Natural killer cell treated with Interleukin-12 subunit alpha and Interleukin-12 subunit beta and Interleukin-15 and Interleukin-18, amount 100 ng/mL, for 72 hours (primary cell): ENCODE data around the gene KMT2A. TPM values are rescaled to one million over a fixed set of nuclear protein-coding genes. Genes with fewer than 3 reads are reported as not detected.
"Not testable (repeated sequence)": the region's sequence is repeated elsewhere in the genome, so short reads cannot be mapped to it uniquely, and the experiment has no call there.

Source experiments
- ATAC-seq, 2 donors: fragments of 150-1000 bp; cut with Tn5 transposase in 1 of 2; sonication (Bioruptor Pico), chemical (Tn5 transposase) in 1 of 2; 2 replicates each; pipeline ENCODE4 v1.10.0; 2021
- DNase-seq: peaks from one replicate; pipeline ENCODE4 v3.0.0; 2022; ENCODE audit warnings: low spot score
- H3K27ac Mint-ChIP-seq, 2 donors: 1 replicate in 1 of 2; 2 replicates in 1 of 2; pipeline ENCODE4 v1.8.0; 2022; ENCODE audit warnings: mixed read lengths in 2 of 2, mild to moderate bottlenecking in 1 of 2, moderate library complexity in 1 of 2
- H3K27me3 Mint-ChIP-seq, 2 donors: 1 replicate in 1 of 2; 2 replicates in 1 of 2; pipeline ENCODE4 v1.8.0; 2022; ENCODE audit warnings: mixed read lengths in 2 of 2
- H3K36me3 Mint-ChIP-seq: one replicate; pipeline ENCODE4 v1.8.0; 2022; ENCODE audit warnings: mixed read lengths
- H3K4me1 Mint-ChIP-seq, 2 donors: 1 replicate in 1 of 2; 2 replicates in 1 of 2; pipeline ENCODE4 v1.8.0; 2022; ENCODE audit warnings: low read depth in 2 of 2, mixed read lengths in 2 of 2, mild to moderate bottlenecking in 1 of 2
- H3K4me3 Mint-ChIP-seq: one replicate; pipeline ENCODE4 v1.8.0; 2022; ENCODE audit warnings: mixed read lengths
- H3K9me3 Mint-ChIP-seq: 2 replicates; pipeline ENCODE4 v1.8.0; 2022; ENCODE audit warnings: mixed read lengths
- total RNA-seq, 2 donors: library from RNA; stranded (reverse); gene quantifications; one replicate each; pipeline ENCODE4 v1.2.3, GENCODE V29; 2022

The KMT2A gene
- total RNA-seq, result 100 to 1,000 TPM; 145 to 202 TPM

DNA sequence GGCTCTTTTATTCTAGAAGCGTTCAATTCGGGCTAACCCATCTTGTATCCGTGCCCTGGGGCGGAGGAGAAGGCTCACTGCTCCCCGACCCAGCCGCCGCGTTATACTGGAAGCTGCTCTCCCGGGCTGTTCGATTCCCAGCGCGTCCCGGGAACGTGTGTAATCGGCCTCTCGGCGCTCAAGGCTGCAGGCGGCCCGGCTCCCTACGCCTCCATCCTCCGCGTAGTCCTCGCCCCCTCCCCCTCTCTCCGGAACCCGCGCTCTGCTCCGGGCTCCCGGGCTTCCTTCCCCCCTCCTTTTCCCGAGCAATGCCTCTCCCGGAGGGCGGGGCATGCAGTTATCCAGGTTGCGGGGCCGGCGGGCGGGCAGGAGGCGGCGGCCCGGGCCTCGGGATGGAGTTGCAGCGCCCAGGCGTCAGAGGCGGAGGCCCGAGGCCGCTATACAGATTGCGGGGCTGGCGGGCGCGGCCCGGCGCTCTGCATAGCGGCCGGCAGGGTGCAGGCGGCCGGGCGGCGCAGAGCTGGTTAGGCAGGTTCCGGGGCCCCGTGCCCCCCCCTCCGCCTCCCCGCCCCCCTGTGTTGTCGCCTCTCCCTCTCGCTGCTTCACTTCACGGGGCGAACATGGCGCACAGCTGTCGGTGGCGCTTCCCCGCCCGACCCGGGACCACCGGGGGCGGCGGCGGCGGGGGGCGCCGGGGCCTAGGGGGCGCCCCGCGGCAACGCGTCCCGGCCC lies at the start of gene KMT2A:
TSS of gene KMT2A (plus strand) at position 600 of the 732 bp plus-strand sequence. CDS start at position 621, 21 bp downstream.
- Mint-ChIP-seq H3K4me3 (peak within 1 kb of the TSS; percentile 87), H3K9me3 (no peaks in the 10 kb centered on the region), H3K36me3 (no peaks in the 10 kb centered on the region), H3K27ac (peak within 1 kb of the TSS; percentile 84 to 97), H3K4me1 (peaks cover 38 to 42% of the 10 kb centered on the region in 2 donors), H3K27me3 (no peaks in the 10 kb centered on the region)
- ATAC-seq (peak; percentile 88 to 91), DNase-seq (peak; percentile 96)

DNA sequence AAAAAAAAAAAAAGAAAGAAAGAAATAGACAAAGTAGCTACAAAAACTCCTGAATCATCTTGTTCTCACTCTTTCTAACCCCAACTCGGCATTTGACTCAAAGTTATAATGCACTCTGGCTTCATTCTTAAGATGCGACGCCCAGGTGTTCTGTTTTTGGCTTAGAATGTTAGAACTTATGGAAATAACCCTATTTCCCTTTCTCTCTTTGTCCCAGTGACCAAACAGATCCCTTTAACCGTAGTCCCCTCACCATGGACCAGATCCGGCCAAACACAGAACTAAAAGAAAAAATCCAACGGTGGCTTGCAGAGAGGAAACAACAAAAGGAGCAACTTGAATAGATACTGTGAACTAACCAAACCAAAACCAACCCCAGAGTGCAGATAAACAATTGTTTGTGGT lies 40.2 kb upstream of the KMT2A start:
- Mint-ChIP-seq H3K27me3 (no peaks in the 10 kb centered on the region), H3K27ac (peak overlapping the region; percentile 76 to 89), H3K4me3 (peak overlapping the region; percentile 48), H3K4me1 (peaks cover 18 to 30% of the 10 kb centered on the region in 2 donors), H3K36me3 (peaks cover 26% of the 10 kb centered on the region), H3K9me3 (no peaks in the 10 kb centered on the region)
- ATAC-seq, result peak in 1 of 2 donors; percentile 31
- no peak for DNase-seq

DNA sequence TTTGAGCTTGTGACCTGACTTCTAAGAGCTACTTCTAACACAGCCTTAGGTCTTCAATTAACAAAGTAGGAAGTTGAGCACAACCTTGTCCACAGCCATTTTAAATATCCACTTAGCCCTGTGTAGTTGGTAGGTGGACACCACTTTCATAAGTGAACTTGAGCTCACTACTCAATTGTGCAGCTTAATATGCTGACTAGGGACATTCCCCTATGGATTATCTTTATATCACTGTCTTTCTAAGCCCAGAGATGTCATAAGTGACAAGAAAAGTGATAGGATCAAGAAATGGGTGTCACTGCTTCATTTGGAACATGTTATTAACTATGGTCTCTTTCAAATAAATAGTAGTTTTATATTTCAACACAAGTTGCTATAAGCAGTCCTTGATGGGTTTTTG lies 38.8 kb upstream of the KMT2A start:
- peaks cover 25 to 36% of the 10 kb centered on the region in 2 donors for H3K4me1 Mint-ChIP-seq
- no peak for DNase-seq
- ATAC-seq, result no peak
- H3K36me3 Mint-ChIP-seq, result peaks cover 29% of the 10 kb centered on the region
- H3K27me3 Mint-ChIP-seq, result no peaks in the 10 kb centered on the region
- H3K4me3 Mint-ChIP-seq, result no peak overlapping the region
- no peaks in the 10 kb centered on the region for H3K9me3 Mint-ChIP-seq
- peak overlapping the region; percentile 76 to 89 for H3K27ac Mint-ChIP-seq

DNA sequence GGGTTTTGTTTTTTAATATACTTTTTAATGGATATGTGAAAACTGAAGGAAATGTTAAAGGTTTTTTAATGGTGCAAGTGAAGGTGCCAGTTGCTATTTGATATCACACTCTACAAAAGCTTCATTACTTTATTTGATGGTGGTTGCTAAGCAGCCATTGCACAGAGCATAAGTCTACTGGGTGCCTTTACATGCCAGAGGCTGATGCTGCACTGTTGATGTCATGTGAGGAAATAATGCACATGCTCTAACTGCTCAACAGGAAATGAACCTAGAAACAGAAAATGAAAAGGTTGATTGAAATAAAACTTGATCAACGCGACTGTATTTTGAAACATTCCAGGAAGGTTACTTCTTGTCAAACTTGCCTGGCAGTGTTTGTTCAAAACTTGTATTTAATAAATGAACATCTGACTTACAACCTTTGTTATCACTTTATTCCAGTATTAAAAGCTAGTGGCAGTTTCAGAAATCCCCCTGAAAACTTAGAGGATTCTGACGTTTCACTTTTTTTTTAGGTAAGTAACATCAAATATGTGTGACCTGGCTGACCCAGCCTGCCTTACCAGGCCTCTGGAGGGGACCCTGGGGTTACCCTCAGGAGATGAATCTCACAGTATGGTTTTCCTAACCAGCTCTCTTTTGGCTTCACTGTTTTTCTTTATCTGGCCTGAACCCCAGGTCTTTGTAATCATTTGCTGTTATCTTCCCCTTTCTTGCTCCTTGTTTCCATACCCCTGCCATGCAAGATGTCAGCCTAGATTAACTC lies 37.3 kb upstream of the KMT2A start:
- peak overlapping the region; percentile 91 for H3K4me3 Mint-ChIP-seq
- H3K27ac Mint-ChIP-seq, result peak overlapping the region; percentile 89 to 98
- DNase-seq (no peak), ATAC-seq (peak; percentile 60 to 83)
- H3K9me3 Mint-ChIP-seq, result no peaks in the 10 kb centered on the region
- H3K4me1 Mint-ChIP-seq, result peaks cover 29 to 43% of the 10 kb centered on the region in 2 donors
- peaks cover 26% of the 10 kb centered on the region for H3K36me3 Mint-ChIP-seq
- H3K27me3 Mint-ChIP-seq, result no peaks in the 10 kb centered on the region

DNA sequence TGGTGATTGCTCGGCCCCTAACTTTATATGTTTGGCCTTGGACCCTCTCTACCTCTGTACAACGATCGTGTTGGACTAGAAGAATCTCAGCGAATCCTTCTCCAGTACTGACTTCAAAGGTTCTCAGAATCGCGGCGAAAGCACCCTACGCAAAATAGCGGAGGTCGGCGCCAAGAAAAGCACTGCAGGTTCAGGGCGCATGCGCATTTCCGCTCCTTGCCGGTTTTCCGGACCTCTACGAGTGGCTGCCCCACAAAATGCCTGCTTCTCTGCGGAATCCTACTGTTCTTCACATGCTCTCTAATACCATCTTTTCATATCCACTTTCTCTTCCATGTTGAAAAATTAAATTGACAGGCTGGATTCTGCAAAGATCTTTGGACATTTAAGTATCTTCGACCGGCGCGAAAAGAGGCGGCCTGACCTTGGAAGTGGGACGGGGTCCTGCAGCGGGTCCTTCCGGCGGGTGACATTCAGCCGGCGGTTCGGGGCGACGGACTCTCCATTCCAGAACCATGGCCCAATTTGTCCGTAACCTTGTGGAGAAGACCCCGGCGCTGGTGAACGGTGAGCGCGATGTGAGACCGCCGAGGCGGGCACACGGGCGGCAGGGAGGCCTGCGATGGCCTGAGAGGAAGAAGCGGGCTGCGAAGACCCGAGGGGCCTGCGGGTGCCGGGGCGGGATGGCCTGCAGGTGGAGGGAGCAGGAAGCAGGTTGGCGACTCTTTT lies 35.0 kb upstream of the KMT2A start, which contains the start of gene ATP5MG:
TSS of gene ATP5MG (plus strand) at position 456 of the 729 bp plus-strand sequence. CDS start at position 516, 60 bp downstream.
- peaks cover 26% of the 10 kb centered on the region for H3K36me3 Mint-ChIP-seq

DNA sequence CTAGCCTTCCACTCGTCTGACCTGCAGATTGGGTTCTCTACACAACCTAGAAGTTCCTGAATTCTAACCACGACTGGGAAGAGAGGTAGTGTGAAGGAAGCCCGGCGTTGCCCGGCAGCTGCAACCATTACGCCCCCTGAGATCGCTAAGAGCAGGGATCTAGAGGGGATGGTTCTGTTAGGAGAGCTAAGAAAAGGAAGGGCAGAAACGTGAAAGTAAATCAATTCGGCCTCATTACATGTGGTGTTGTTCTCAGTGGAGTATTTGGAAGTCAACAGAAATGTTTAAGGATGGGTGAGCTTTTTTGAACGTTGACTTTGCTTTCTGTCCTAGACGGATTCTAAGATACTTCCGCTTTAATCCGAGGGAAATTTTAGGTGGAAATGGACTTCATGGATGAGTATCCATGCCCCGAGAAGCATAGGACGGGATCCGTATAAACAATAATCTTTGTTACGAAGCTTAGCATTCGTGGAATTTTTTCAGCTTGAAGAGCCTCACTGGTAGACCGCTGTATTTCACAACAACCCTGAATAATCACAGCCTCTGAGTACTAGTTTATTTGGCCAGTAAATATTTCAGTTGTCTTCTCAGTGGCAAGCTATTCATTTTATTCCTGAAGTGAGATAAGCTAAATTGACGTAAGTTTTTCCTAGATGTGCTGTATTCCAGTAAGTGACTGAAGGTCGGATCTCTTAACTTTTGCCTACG lies 34.3 kb upstream of the KMT2A start:
- H3K4me3 Mint-ChIP-seq, result peak overlapping the region; percentile 91
- ATAC-seq (no peak), DNase-seq (no peak)
- no peaks in the 10 kb centered on the region for H3K9me3 Mint-ChIP-seq
- H3K4me1 Mint-ChIP-seq, result peaks cover 39 to 54% of the 10 kb centered on the region in 2 donors
- no peaks in the 10 kb centered on the region for H3K27me3 Mint-ChIP-seq
- peak overlapping the region; percentile 89 to 98 for H3K27ac Mint-ChIP-seq
- H3K36me3 Mint-ChIP-seq, result peaks cover 25% of the 10 kb centered on the region

More for the DNA sequence above, 35.0 kb upstream of the KMT2A start, which contains the start of gene ATP5MG:
- Mint-ChIP-seq H3K27me3 (no peaks in the 10 kb centered on the region), H3K4me3 (peak within 1 kb of the TSS; percentile 91), H3K27ac (peak within 1 kb of the TSS; percentile 89 to 98), H3K4me1 (peaks cover 37 to 56% of the 10 kb centered on the region in 2 donors), H3K9me3 (no peaks in the 10 kb centered on the region)
- peak; percentile 93 for DNase-seq
- ATAC-seq, result peak; percentile 81 to 88

DNA sequence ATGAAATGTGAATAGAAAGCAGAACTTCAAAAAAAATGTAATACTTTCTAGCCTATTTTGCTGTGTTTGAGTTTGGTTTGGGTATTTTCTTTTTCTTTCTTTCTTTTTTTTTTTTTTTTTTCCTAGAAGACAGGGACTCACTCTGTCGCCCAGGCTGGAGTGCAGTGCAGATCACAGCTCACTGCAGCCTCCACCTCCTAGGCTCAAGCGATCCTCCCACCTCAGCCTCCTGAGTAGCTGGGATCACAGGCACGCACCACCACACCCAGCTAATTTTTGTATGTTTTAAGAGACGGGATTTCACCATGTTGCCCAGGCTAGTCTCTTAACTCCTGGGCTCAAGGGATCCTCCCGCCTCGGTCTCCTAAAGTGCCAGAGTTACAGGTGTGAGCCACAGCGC lies 33.7 kb upstream of the KMT2A start:
- Mint-ChIP-seq H3K4me1 (peaks cover 39 to 53% of the 10 kb centered on the region in 2 donors), H3K36me3 (peaks cover 23% of the 10 kb centered on the region), H3K27ac (peak overlapping the region; percentile 89 to 98), H3K4me3 (peak overlapping the region; percentile 91)
- ATAC-seq, DNase-seq, H3K27me3 Mint-ChIP-seq, H3K9me3 Mint-ChIP-seq: not testable (repeated sequence)

DNA sequence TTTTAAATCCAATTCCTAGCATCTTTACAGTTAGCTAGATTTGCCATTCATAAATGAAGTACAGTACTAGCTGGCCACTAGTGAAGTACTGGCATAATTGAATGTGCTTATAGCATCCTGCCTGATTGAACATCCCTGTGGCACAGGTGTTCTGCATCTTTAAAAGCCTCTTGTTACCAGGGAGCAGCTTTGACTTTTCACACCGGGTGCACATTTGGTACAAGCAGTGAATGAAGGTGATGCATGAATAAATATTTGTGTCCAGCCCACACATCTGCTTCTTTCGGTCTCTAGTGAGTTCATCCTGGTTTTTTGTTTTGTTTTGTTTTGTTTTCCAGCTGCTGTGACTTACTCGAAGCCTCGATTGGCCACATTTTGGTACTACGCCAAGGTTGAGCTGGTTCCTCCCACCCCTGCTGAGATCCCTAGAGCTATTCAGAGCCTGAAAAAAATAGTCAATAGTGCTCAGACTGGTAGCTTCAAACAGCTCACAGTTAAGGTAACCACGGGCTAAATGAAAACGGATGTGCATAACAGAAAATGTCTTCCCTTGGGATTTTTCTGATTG lies 29.6 kb upstream of the KMT2A start:
- peaks cover 35 to 37% of the 10 kb centered on the region in 2 donors for H3K4me1 Mint-ChIP-seq
- ATAC-seq (no peak), DNase-seq (no peak)
- H3K4me3 Mint-ChIP-seq, result no peak overlapping the region
- no peaks in the 10 kb centered on the region for H3K9me3 Mint-ChIP-seq
- H3K27ac Mint-ChIP-seq, result peak overlapping the region in 1 of 2 donors; percentile 72
- no peaks in the 10 kb centered on the region for H3K27me3 Mint-ChIP-seq
- H3K36me3 Mint-ChIP-seq, result peaks cover 17% of the 10 kb centered on the region

DNA sequence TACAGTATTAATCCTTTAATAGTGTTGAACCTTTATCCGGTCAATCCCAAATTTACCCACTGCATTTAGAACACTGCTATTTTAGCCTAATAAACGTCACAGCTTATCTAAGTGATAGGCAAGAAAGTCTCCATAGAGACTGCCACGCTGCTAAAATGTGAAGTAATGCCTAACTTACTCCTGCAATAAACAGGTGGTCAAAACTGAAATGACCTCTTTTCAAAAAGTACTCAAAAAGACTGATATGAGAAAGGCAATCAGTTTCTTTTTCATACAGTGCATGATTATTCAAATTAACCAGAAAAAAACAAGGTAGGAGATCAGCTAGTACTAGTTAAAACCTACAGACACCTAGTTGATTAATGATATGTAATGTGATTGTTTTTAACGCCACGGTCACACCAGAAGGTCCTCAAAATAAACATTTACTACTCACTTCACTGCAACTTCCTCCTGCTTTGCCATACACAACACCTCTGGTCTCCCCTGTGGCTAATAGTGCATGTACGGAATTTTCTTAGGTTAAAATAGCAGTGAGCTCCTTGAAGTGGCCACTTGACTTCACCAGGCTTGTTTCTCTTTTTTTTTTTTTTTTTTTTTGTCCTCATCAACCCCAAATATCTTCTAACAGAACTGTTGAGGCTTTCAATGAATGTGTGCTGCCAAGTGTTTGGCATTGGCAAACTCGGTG lies 26.1 kb upstream of the KMT2A start:
- no peak overlapping the region for H3K4me3 Mint-ChIP-seq
- no peaks in the 10 kb centered on the region for H3K9me3 Mint-ChIP-seq
- ATAC-seq (no peak), DNase-seq (no peak)
- H3K27ac Mint-ChIP-seq, result no peak overlapping the region
- H3K27me3 Mint-ChIP-seq, result no peaks in the 10 kb centered on the region
- peaks cover 6% of the 10 kb centered on the region for H3K36me3 Mint-ChIP-seq
- peaks cover 17 to 19% of the 10 kb centered on the region in 2 donors for H3K4me1 Mint-ChIP-seq

DNA sequence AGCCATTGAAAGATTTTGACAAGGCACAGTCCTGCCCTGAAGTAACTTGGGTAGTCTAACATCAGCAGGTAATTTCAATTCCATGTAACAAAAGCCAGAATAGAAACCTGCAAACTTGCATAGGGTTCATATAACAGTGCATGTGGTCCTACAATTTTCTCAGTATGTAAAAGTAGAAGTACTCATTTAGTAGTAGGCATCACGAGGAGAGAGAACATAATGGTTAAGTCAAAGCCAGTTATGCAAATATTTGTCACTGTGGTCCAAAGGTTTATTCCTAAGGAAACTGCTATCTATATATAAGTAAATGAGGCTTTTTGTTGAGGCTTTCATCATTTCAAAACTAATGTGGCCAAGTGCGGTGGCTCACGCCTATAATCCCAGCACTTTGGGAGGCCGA lies 24.8 kb upstream of the KMT2A start:
- Mint-ChIP-seq H3K9me3 (no peaks in the 10 kb centered on the region), H3K36me3 (peaks cover 4% of the 10 kb centered on the region), H3K27me3 (no peaks in the 10 kb centered on the region), H3K4me3 (no peak overlapping the region), H3K27ac (no peak overlapping the region), H3K4me1 (peaks cover 11 to 12% of the 10 kb centered on the region in 2 donors)
- ATAC-seq, result no peak
- DNase-seq, result no peak

DNA sequence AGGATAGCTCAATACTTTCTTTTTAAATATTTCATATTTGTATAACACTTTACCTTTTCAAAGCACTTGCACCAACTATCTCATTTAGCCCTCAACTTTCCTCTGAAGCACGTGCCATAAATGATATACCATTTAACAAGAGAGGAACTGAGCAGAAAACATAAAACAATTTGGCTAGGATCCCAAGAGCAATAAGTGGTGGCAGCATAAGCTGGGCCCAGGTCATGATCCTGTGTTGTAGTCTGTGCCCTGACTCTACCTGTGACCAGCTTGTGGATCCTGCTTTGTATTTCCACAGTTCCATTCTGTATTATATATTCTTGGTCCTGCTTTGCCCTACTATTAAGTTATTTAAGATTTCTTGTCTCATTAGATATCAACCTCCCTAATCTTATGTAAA lies 23.4 kb upstream of the KMT2A start:
- ATAC-seq, result no peak
- peaks cover 8 to 12% of the 10 kb centered on the region in 2 donors for H3K4me1 Mint-ChIP-seq
- H3K9me3 Mint-ChIP-seq, result no peaks in the 10 kb centered on the region
- H3K4me3 Mint-ChIP-seq, result no peak overlapping the region
- no peak for DNase-seq
- H3K36me3 Mint-ChIP-seq, result no peaks in the 10 kb centered on the region
- H3K27ac Mint-ChIP-seq, result no peak overlapping the region
- H3K27me3 Mint-ChIP-seq, result no peaks in the 10 kb centered on the region

DNA sequence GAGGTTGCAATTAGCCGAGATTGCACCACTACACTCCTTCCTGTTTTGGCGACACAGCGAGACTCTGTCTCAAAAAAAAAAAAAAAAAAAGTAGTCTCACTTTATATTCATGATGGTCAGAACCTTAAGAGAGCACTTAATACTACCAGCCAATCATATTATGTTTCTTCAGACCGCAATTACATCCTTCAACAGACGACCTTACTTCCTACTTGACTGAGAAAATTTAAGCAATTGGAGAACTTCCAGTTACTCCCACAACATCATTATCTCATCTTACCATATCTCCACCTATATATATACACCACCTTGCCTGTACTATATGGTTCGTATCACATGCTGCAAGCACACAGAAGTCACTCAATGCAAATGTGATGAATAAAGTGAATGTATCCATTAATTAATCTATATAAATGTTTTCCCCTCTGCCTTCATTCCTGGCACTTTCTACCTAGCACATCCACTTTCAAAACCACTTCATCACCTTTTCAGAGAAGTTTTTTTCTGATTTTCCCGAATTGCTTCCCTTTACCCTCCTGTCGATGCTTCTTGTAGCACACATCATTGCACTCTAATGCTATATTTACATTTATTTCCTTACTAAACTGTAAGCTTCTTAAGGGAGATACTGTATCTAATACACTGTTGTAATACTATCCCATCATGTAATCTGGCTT lies 21.1 kb upstream of the KMT2A start:
- H3K27me3 Mint-ChIP-seq, result no peaks in the 10 kb centered on the region

More for the DNA sequence above, 21.1 kb upstream of the KMT2A start:
- no peak overlapping the region for H3K4me3 Mint-ChIP-seq
- no peaks in the 10 kb centered on the region for H3K9me3 Mint-ChIP-seq
- DNase-seq (no peak), ATAC-seq (peak in 1 of 2 donors; percentile 48)
- no peaks in the 10 kb centered on the region for H3K36me3 Mint-ChIP-seq
- H3K4me1 Mint-ChIP-seq, result peaks cover 8 to 9% of the 10 kb centered on the region in 2 donors
- H3K27ac Mint-ChIP-seq, result no peak overlapping the region
